PFSK-1 (cell line): ENCODE data around the gene CLEC4G.

Experiments
- FOXP2 ChIP-seq: optimal IDR thresholded peaks from 2 replicates; pipeline ENCODE3; 2011; ENCODE audit warnings: borderline replicate concordance, control low read depth, inconsistent platforms; ENCODE audit not compliant: insufficient read depth; ENCODE audit errors: extremely low read length, extremely low read depth
- POLR2AphosphoS5 ChIP-seq: IDR thresholded peaks from 2 replicates; pipeline ENCODE4 v1.6.1; 2012; ENCODE audit warnings: low read depth, mild to moderate bottlenecking, control low read depth, low read length, moderate library complexity
- REST ChIP-seq, 2 experiments: IDR thresholded peaks; 2 replicates each; pipeline versions ENCODE4 v1.6.1 to v1.8.0; 2011 to 2012; ENCODE audit warnings: low read depth in 2 of 2, low read length in 2 of 2, control low read depth in 1 of 2, inconsistent platforms in 1 of 2, mild to moderate bottlenecking in 1 of 2, moderate library complexity in 1 of 2; ENCODE audit not compliant: insufficient read depth in 1 of 2
- SIN3A ChIP-seq: IDR thresholded peaks from 2 replicates; pipeline ENCODE4 v1.6.1; 2012; ENCODE audit warnings: mild to moderate bottlenecking, low read length, moderate library complexity, borderline replicate concordance; ENCODE audit not compliant: insufficient read depth
- TAF1 ChIP-seq: IDR thresholded peaks from 2 replicates; pipeline ENCODE4 v1.6.1; 2012; ENCODE audit warnings: low read length, control low read depth, borderline replicate concordance; ENCODE audit not compliant: insufficient read depth

CLEC4G gene

GRCh38 chr19:7775761-7776160, 43.9 kb upstream of the CLEC4G start:
- TF ChIP-seq REST (IDR thresholded peaks at IDR 0.05; ENCODE audit: insufficient read depth in 1 of 2, low read depth in 2 of 2, low read length in 2 of 2) (no peak), FOXP2 (no peak), SIN3A (no peak), TAF1 (no peak), POLR2AphosphoS5 (no peak)

- TF ChIP-seq POLR2AphosphoS5 (no peak), TAF1 (no peak), FOXP2 (no peak), SIN3A (no peak), REST (IDR thresholded peaks at IDR 0.05; ENCODE audit: insufficient read depth in 1 of 2, low read depth in 2 of 2, low read length in 2 of 2) (no peak)
Measured at GRCh38 chr19:7773841-7774240, 41.9 kb upstream of the CLEC4G start.

GRCh38 chr19:7772752-7773291, 40.9 kb upstream of the CLEC4G start:
- TF ChIP-seq TAF1 (no peak), REST (IDR thresholded peaks at IDR 0.05; ENCODE audit: insufficient read depth in 1 of 2, low read depth in 2 of 2, low read length in 2 of 2) (no peak), FOXP2 (no peak), POLR2AphosphoS5 (no peak)

GRCh38 chr19:7771072-7771471, 39.2 kb upstream of the CLEC4G start:
- TF ChIP-seq FOXP2, result no peak
- no peak for TF ChIP-seq TAF1
- TF ChIP-seq POLR2AphosphoS5, result no peak
- no peak for TF ChIP-seq REST (IDR thresholded peaks at IDR 0.05; ENCODE audit: insufficient read depth in 1 of 2, low read depth in 2 of 2, low read length in 2 of 2)
- TF ChIP-seq SIN3A, result no peak

GRCh38 chr19:7769171-7769570, 37.3 kb upstream of the CLEC4G start:
- no peak for TF ChIP-seq SIN3A
- TF ChIP-seq TAF1, result no peak
- no peak for TF ChIP-seq FOXP2
- TF ChIP-seq REST (IDR thresholded peaks at IDR 0.05; ENCODE audit: insufficient read depth in 1 of 2, low read depth in 2 of 2, low read length in 2 of 2), result no peak
- TF ChIP-seq POLR2AphosphoS5, result no peak
